ENCODE results near the gene GNA12.
"Not testable (repeated sequence)": the region's sequence is repeated elsewhere in the genome, so short reads cannot be mapped to it uniquely, and the experiment has no call there.

Gene GNA12

GRCh38 chr7:2738766-2739549 is 105.2 kb downstream of the GNA12 start:
- DNase-seq = no peak

DNA sequence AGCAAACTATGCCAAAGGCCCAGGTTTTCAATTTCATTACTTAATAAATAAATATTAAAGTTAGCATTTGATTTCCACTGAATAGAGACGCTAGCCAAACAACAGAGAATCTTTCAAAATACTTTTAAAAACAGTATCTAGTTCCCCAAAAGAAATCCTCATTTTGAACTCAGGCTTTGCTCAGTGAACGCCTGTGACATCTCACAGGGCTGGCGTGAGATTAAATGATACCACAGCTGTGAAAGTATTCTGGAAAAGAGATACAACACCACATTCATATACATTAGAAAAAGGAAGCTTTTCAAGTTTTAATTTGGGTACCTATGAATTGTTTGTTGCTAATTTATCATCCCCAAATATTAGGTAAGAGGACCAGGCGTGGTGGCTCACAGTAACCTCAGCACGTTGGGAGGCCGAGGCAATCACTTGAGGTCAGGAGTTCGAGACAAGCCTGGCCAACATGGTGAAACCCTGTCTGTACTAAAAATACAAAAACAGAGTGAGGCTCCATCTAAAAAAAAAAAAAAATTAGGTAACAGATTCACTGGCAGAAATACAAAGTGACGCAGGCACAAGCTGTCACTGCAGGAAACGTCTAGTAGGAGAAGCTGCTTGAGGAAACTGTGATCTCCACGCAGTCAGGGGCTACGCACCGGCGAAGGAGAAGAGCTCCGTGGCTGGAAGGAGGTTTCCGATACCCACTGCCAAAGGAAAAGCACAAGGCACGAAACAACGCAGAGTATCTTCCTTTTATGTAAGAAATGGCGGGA is 106.2 kb downstream of the GNA12 start:
- peak in 1 of 2 donors; percentile 94 for DNase-seq

- not testable (repeated sequence) for DNase-seq
Measured at GRCh38 chr7:2737005-2737743, 106.9 kb downstream of the GNA12 start.

- no peak for DNase-seq
Measured at GRCh38 chr7:2736411-2736914, 107.6 kb downstream of the GNA12 start.

GRCh38 chr7:2735744-2736143 is 108.4 kb downstream of the GNA12 start:
- no peak for DNase-seq

- DNase-seq = peak in 1 of 2 donors; percentile 100
Measured at GRCh38 chr7:2734751-2735571, 109.1 kb downstream of the GNA12 start.

DNA sequence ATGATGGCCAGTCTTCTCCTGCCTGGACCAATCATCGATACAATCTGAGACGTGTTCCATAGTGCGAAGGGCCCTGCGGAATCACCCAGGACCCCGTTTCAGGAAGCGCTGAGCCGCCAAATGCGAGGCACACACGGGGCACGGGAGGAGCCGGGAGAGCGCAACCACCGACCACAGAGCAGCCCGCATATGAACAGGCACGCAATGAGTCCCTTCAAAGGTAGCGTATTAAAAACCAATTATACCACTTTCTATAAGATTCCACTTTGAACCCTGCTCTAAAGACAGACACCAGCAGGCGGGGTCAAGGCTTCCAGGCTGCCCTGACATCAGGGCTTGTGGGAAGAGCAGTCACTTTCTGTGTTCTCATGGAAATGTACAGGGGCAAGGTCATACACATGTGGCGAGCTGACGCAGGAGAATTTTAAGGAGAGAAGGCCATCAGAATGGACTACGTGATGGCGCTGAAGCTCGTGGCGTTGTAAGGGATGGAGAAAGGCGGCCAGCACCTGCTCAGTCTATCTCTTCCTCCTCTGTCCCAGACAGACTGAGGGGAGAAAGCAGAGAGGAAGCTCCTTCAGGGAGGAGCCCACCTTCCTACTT is 109.9 kb downstream of the GNA12 start:
- no peak for DNase-seq

GRCh38 chr7:2732959-2733584 is 111.0 kb downstream of the GNA12 start:
- DNase-seq = peak in 1 of 2 donors; percentile 56

- no peak for DNase-seq
Measured at GRCh38 chr7:2732388-2732787, 111.7 kb downstream of the GNA12 start.

- no peak for DNase-seq
Measured at GRCh38 chr7:2730846-2731770, 113.0 kb downstream of the GNA12 start.

- peak in 1 of 2 donors; percentile 20 for DNase-seq
Measured at GRCh38 chr7:2729893-2730716, 114.0 kb downstream of the GNA12 start.

- DNase-seq = no peak
Measured at GRCh38 chr7:2729031-2729892, 114.8 kb downstream of the GNA12 start.

DNA sequence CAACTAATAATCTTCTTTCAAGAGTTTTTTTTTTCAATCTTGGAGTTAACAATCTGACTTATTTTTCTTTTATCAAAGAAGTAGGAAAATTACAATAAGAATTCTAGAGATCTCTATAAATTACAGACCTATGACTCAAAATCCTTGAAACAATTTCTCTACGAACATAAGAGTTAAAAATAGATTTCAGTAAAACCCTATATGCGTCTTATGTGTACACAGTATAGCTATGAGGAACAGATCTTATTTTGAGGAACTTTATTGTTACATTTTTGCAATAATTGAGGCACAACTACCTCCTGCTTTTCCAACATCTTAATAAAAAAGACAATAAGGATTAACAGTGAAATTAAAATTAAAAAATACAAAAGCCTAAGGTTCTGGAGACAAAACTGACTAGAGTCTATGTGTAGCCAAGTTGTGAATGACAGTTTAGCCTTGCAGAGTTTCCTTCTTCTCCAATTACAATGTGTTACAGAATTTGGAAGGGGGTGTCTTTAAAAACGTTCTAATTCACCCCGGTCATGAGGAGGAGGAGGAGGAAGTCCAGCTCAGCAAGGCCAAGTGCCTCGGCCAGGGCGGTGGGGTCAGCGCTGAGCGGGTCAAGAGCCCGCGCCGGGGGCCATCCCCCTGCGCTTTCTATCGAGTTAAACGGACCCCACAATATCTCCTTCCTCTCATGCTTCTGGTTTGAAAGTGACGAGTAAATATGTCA is 115.6 kb downstream of the GNA12 start:
- no peak for DNase-seq

DNA sequence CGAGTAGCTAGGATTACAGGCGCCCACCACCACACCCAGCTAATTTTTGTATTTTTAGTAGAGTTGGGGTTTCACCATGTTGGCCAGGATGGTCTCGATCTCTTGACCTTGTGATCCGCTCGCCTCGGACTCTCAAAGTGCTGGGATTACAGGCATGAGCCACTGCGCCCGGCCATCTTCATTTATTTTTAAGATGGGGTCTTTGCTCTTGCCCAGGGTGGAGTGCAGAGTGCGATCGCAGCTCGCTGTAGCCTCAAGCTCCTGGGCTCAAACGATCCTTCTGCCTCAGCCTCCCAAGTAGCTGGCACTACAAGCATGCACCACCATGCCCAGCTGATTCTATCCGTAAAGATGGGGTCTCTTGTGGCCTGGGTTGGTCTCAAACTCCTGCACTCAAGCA is 116.9 kb downstream of the GNA12 start:
- DNase-seq = not testable (repeated sequence)

DNA sequence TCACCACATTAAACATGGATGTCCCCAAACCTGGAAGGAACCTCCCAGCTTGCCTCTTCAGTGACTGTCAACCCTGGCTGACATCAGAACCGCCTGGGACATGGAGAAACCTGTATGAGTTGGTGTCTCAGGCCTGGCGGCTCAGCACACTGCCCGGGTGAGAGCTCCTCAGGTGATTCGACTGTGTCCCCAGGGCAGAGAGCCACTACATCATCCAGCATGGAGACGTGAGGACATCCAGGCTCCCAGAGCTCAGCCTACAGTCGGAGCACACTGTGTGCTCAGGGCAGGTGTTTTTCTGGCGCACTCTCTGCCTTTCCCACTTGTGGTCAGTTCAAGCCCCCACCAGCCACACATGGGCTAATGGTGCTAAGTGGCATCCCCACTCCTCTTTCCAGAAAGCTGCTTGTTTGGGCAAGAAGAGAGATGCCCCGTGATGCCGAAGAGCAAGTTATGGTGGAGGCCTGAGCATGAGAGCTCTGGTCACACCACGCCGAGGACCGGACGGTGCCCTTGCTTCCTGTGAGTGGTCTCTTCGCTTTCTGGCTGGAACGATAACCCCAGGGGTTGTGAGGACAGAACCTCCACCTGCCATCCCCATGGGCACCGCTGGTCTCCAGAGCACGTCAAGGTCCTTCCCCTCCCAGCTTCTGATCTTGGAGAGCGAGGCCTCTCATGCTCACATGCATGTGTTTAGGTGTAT is 117.6 kb downstream of the GNA12 start:
- no peak for DNase-seq

GRCh38 chr7:2725178-2726105 is 118.7 kb downstream of the GNA12 start:
- no peak for DNase-seq

Data from bone marrow (tissue), 2 donors.